ENCODE measurements around the gene LOXL1.

DNA sequence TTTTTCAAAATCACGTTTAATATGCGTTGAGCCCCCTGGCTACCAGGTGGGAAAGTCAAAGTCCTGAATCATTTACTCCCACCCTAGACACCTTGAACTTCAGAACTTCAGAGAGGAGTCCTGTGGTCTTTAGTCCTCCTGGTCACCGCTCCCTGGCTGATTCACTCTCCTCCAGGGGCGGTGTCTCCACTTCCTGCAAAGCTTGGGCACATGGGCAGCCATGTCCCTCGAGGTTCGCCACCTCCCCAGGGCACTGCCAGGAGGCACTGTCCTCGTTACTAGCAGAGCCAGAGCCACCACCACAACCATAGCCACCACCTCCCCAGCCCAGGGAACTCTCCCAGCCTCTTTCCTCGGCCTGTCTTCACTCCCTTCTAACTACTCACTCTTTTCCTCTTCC is 31.0 kb downstream of the LOXL1 start:
- TF ChIP-seq CTCF (IDR thresholded peaks at IDR 0.05; ENCODE audit: poor library complexity): no peak
- no peak for TF ChIP-seq EZH2 (IDR thresholded peaks at IDR 0.05; ENCODE audit: borderline replicate concordance)
- TF ChIP-seq EZH2phosphoT487 (IDR thresholded peaks at IDR 0.05; ENCODE audit: low read depth, severe bottlenecking, unreplicated experiment): no peak

All from hepatocyte (in vitro differentiated cells).